ENCODE measurements around the gene PRR33. TPM values are rescaled to one million over a fixed set of nuclear protein-coding genes. Genes with fewer than 3 reads are reported as not detected.

PRR33 gene
- polyA plus RNA-seq, 6 donors from 2014 or later = 0.08 to 0.44 (median 0.16) TPM; not detected in 2

Other genes starting within 250 kb of the PRR33 start
- gene KRTAP5-6, start 194.7 kb downstream of the PRR33 start, polyA plus RNA-seq (ENCODE audit: low read depth in 6 of 6) = not detected
- gene IFITM10, start 141.3 kb downstream of the PRR33 start, polyA plus RNA-seq (ENCODE audit: low read depth in 6 of 6) = not detected
- gene CTSD, start 128.0 kb downstream of the PRR33 start, polyA plus RNA-seq (ENCODE audit: low read depth in 6 of 6) = 10 to 100 TPM; 40.6 to 59.5 (median 51.8) TPM
- gene SYT8, start 56.9 kb downstream of the PRR33 start, polyA plus RNA-seq (ENCODE audit: low read depth in 6 of 6) = not detected
- gene TNNI2, start 52.9 kb downstream of the PRR33 start, polyA plus RNA-seq (ENCODE audit: low read depth in 6 of 6) = 10 to 100 TPM in 2 of 6 donors, 1 to 10 TPM in 4; 3.9 to 12.2 (median 7.2) TPM
- 100 to 1,000 TPM; 342 to 587 (median 422) TPM for gene LSP1, start 38.8 kb downstream of the PRR33 start, polyA plus RNA-seq (ENCODE audit: low read depth in 6 of 6)
- gene TNNT3, start 27.8 kb upstream of the PRR33 start, polyA plus RNA-seq (ENCODE audit: low read depth in 6 of 6) = under 1 TPM in 2 of 6 donors, not detected in 4; 0.43 to 0.92 TPM
- 10 to 100 TPM; 14.0 to 62.7 (median 34.9) TPM for gene MRPL23, start 55.4 kb upstream of the PRR33 start, polyA plus RNA-seq (ENCODE audit: low read depth in 6 of 6)
- not detected for gene H19, start 105.9 kb upstream of the PRR33 start, polyA plus RNA-seq (ENCODE audit: low read depth in 6 of 6)
- not detected for gene IGF2, start 247.5 kb upstream of the PRR33 start, polyA plus RNA-seq (ENCODE audit: low read depth in 6 of 6)

Data from naive B cell (primary cell).